WTC11 (cell line): ENCODE measurements around the gene PPM1A. TPM values are rescaled to one million over a fixed set of nuclear protein-coding genes. Genes with fewer than 3 reads are reported as not detected.

ENCODE experiments used
- ATAC-seq: fragments of 200-7000 bp; cut with Tn5 transposase; 2 replicates; pipeline ENCODE4 v1.10.0; 2021; ENCODE audit warnings: mild to moderate bottlenecking, moderate library complexity
- CTCF ChIA-PET: fragments of 300-600 bp; sonication (Branson Sonifier 250); formaldehyde crosslinking; loops from one replicate; lab custom pipeline; 2021; ENCODE audit warnings: antibody characterized with exemption; lab: Charles Lee
- POLR2A ChIA-PET: fragments of 350-600 bp; sonication (Branson Sonifier 250); formaldehyde crosslinking; loops from one replicate; lab custom pipeline; 2021; ENCODE audit warnings: antibody characterized with exemption; lab: Charles Lee
- DNase-seq: peaks from one replicate; pipeline ENCODE4 v3.0.0; 2021; ENCODE audit warnings: low spot score
- H3K27ac Mint-ChIP-seq: 2 replicates; pipeline ENCODE4 v1.8.0; 2021; ENCODE audit warnings: mixed read lengths
- H3K27me3 Mint-ChIP-seq: 2 replicates; pipeline ENCODE4 v1.8.0; 2021; ENCODE audit warnings: low read depth, mild to moderate bottlenecking, moderate library complexity, mixed read lengths
- H3K36me3 Mint-ChIP-seq: 2 replicates; pipeline ENCODE4 v1.8.0; 2021; ENCODE audit warnings: mixed read lengths
- H3K4me1 Mint-ChIP-seq: 2 replicates; pipeline ENCODE4 v1.8.0; 2022; ENCODE audit warnings: mixed read lengths
- H3K4me3 Mint-ChIP-seq: 2 replicates; pipeline ENCODE4 v1.8.0; 2021; ENCODE audit warnings: mild to moderate bottlenecking, moderate library complexity, mixed read lengths
- H3K9me3 Mint-ChIP-seq: 2 replicates; pipeline ENCODE4 v1.8.0; 2021; ENCODE audit warnings: mixed read lengths
- ATF2 ChIP-seq: sonication (generic); formaldehyde crosslinking; IDR thresholded peaks from 2 replicates; pipeline ENCODE4 v1.8.1; 2022; ENCODE audit warnings: low read depth, missing genetic modification reagents, borderline replicate concordance
- FOXJ3 ChIP-seq: sonication (generic); formaldehyde crosslinking; IDR thresholded peaks from 2 replicates; pipeline ENCODE4 v1.9.0; 2021; ENCODE audit warnings: missing genetic modification reagents, mild to moderate bottlenecking, borderline replicate concordance
- GABPB1 ChIP-seq: sonication (generic); formaldehyde crosslinking; IDR thresholded peaks from 2 replicates; pipeline ENCODE4 v1.8.1; 2023; ENCODE audit warnings: mild to moderate bottlenecking, missing genetic modification reagents
- HMGA2 ChIP-seq: fragments of 250-450 bp; sonication (Bioruptor Pico); IDR thresholded peaks from 2 replicates; pipeline ENCODE4 v1.4.0; 2021; ENCODE audit warnings: mild to moderate bottlenecking, moderate library complexity
- KAT7 ChIP-seq: sonication (generic); formaldehyde crosslinking; IDR thresholded peaks from 2 replicates; pipeline ENCODE4 v1.8.1; 2023; ENCODE audit warnings: missing genetic modification reagents, mild to moderate bottlenecking, borderline replicate concordance
- OVOL2 ChIP-seq: fragments of 250-450 bp; sonication (Bioruptor Pico); IDR thresholded peaks from 2 replicates; pipeline ENCODE4 v1.9.0; 2021; ENCODE audit warnings: mild to moderate bottlenecking, borderline replicate concordance
- RELA ChIP-seq: sonication (generic); formaldehyde crosslinking; IDR thresholded peaks from 2 replicates; pipeline ENCODE4 v1.8.1; 2022; ENCODE audit warnings: missing genetic modification reagents, mild to moderate bottlenecking, borderline replicate concordance
- TCF7 ChIP-seq: sonication (generic); formaldehyde crosslinking; IDR thresholded peaks from 2 replicates; pipeline ENCODE4 v1.8.0; 2022; ENCODE audit warnings: mild to moderate bottlenecking, low read depth, missing genetic modification reagents, moderate library complexity
- TEAD1 ChIP-seq: sonication (generic); formaldehyde crosslinking; IDR thresholded peaks from 2 replicates; pipeline ENCODE4 v1.8.0; 2022; ENCODE audit warnings: mild to moderate bottlenecking, missing genetic modification reagents
- TP53 ChIP-seq: sonication (generic); formaldehyde crosslinking; IDR thresholded peaks from 2 replicates; pipeline ENCODE4 v1.8.1; 2023; ENCODE audit warnings: mild to moderate bottlenecking, missing genetic modification reagents
- USF1 ChIP-seq: sonication (generic); formaldehyde crosslinking; IDR thresholded peaks from 2 replicates; pipeline ENCODE4 v1.8.0; 2022; ENCODE audit warnings: mild to moderate bottlenecking, missing genetic modification reagents
- ZBTB21 ChIP-seq: sonication (generic); formaldehyde crosslinking; IDR thresholded peaks from 2 replicates; pipeline ENCODE4 v1.8.1; 2023; ENCODE audit warnings: mild to moderate bottlenecking, missing genetic modification reagents, borderline replicate concordance
- ZNF121 ChIP-seq: sonication (generic); formaldehyde crosslinking; IDR thresholded peaks from 2 replicates; pipeline ENCODE4 v1.8.0; 2023; ENCODE audit warnings: missing genetic modification reagents
- ZNF317 ChIP-seq: sonication (generic); formaldehyde crosslinking; IDR thresholded peaks from 2 replicates; pipeline ENCODE4 v1.8.1; 2023; ENCODE audit warnings: low read depth, mild to moderate bottlenecking, moderate library complexity, missing genetic modification reagents, borderline replicate concordance
- ZNF396 ChIP-seq: fragments of 250-450 bp; sonication (Bioruptor Pico); IDR thresholded peaks from 2 replicates; pipeline ENCODE4 v1.8.0; 2021; ENCODE audit warnings: mild to moderate bottlenecking, moderate library complexity, borderline replicate concordance
- ZNF423 ChIP-seq: fragments of 250-450 bp; sonication (Bioruptor Pico); IDR thresholded peaks from 2 replicates; pipeline ENCODE4 v2.1.2; 2022; ENCODE audit warnings: mild to moderate bottlenecking, moderate library complexity
- ZNF512 ChIP-seq: sonication (generic); formaldehyde crosslinking; IDR thresholded peaks from 2 replicates; pipeline ENCODE4 v1.8.1; 2022; ENCODE audit warnings: missing genetic modification reagents, borderline replicate concordance
- ZNF532 ChIP-seq: fragments of 250-450 bp; sonication (Bioruptor Pico); IDR thresholded peaks from 2 replicates; pipeline ENCODE4 v1.9.0; 2021; ENCODE audit warnings: mild to moderate bottlenecking, borderline replicate concordance
- total RNA-seq: library from RNA; stranded (reverse); gene quantifications from 3 replicates; pipeline ENCODE4 v1.2.3, GENCODE V29; 2021

PPM1A gene
- total RNA-seq, 1 experiment from 2014 or later, result 52.5 TPM

GRCh38 chr14:60253649-60254048 lies 4.6 kb downstream of the PPM1A start (continued):
- TF ChIP-seq OVOL2 (CRISPR knock-in tag) (no peak), TEAD1 (no peak)

- Mint-ChIP-seq H3K36me3 (no peaks in the 10 kb centered on the region), H3K4me1 (peaks cover 49% of the 10 kb centered on the region), H3K27me3 (no peaks in the 10 kb centered on the region), H3K27ac (peak overlapping the region; percentile 3; the same call in 1 of the 2 replicates), H3K9me3 (no peaks in the 10 kb centered on the region), H3K4me3 (no peak overlapping the region)
- ATAC-seq (no peak), DNase-seq (no peak)
- ChIA-PET CTCF (interaction anchor here (1.2 to 3.9 kb wide), 4 partner anchors 12 to 77 kb away, joined by 4 to 36 read pairs (median 5); no protein-coding TSS in a partner anchor), POLR2A (no interaction called here)
- no peak for TF ChIP-seq ZNF512 (CRISPR knock-in tag)
- TF ChIP-seq FOXJ3 (CRISPR knock-in tag), result no peak
- no peak for TF ChIP-seq USF1 (CRISPR knock-in tag)
- TF ChIP-seq GABPB1, result no peak
- no peak for TF ChIP-seq ZNF317
- no peak for TF ChIP-seq TCF7 (CRISPR knock-in tag)
- TF ChIP-seq TP53 (CRISPR knock-in tag), result no peak
- no peak for TF ChIP-seq ZNF396
- no peak for TF ChIP-seq ZNF532 (CRISPR knock-in tag)
- no peak for TF ChIP-seq ATF2
- TF ChIP-seq ZNF121, result no peak
- TF ChIP-seq RELA (CRISPR knock-in tag), result no peak
- no peak for TF ChIP-seq ZNF423 (CRISPR knock-in tag)
- TF ChIP-seq KAT7 (CRISPR knock-in tag), result no peak
These were observed 5.2 kb downstream of the PPM1A start for GRCh38 chr14:60254176-60254575.

GRCh38 chr14:60257865-60258264 lies 8.8 kb downstream of the PPM1A start:
- ATAC-seq (no peak), DNase-seq (no peak)
- Mint-ChIP-seq H3K4me3 (no peak overlapping the region), H3K27ac (no peak overlapping the region), H3K4me1 (peaks cover 32% of the 10 kb centered on the region), H3K27me3 (no peaks in the 10 kb centered on the region), H3K36me3 (no peaks in the 10 kb centered on the region), H3K9me3 (no peaks in the 10 kb centered on the region)
- ChIA-PET POLR2A (interaction anchor here (1.6 kb wide), 1 partner anchor 9 kb away, joined by 7 read pairs; the partner anchor contains the start of gene PPM1A), CTCF (interaction anchor here (1.2 to 1.4 kb wide), 3 partner anchors 8 to 74 kb away, joined by 3 to 4 read pairs (median 3); no protein-coding TSS in a partner anchor)
- no peak for TF ChIP-seq HMGA2 (CRISPR knock-in tag)
- no peak for TF ChIP-seq ZBTB21 (CRISPR knock-in tag)
